GM18511 (cell line): ENCODE results near the gene TCF19.
A peak's percentile ranks its signal among the peaks of the same experiment; 100 is the strongest.
"Not testable (repeated sequence)": the region's sequence is repeated elsewhere in the genome, so short reads cannot be mapped to it uniquely, and the experiment has no call there.

ENCODE experiments used
- ATAC-seq: cut with Tn5 transposase; IDR thresholded peaks from one replicate; pipeline ENCODE4 v1.9.1; 2021; ENCODE audit warnings: mild to moderate bottlenecking, moderate library complexity; ENCODE audit not compliant: unreplicated experiment

Gene TCF19

GRCh38 chr6:31178143-31179041 lies 20.0 kb downstream of the TCF19 start:
- no peak for ATAC-seq

GRCh38 chr6:31179042-31179386 lies 20.6 kb downstream of the TCF19 start:
- ATAC-seq, result no peak

GRCh38 chr6:31179896-31180295 lies 21.5 kb downstream of the TCF19 start:
- ATAC-seq, result no peak

GRCh38 chr6:31180500-31180899 lies 22.1 kb downstream of the TCF19 start:
- ATAC-seq, result peak; percentile 68

GRCh38 chr6:31183287-31183686 lies 24.9 kb downstream of the TCF19 start:
- ATAC-seq, result not testable (repeated sequence)

GRCh38 chr6:31183859-31184258 lies 25.5 kb downstream of the TCF19 start:
- ATAC-seq, result not testable (repeated sequence)

GRCh38 chr6:31185695-31186051 lies 27.3 kb downstream of the TCF19 start:
- not testable (repeated sequence) for ATAC-seq

- ATAC-seq, result no peak
These were observed 27.8 kb downstream of the TCF19 start for GRCh38 chr6:31186052-31186734.

- ATAC-seq, result no peak
These were observed 29.4 kb downstream of the TCF19 start for GRCh38 chr6:31187780-31188194.

GRCh38 chr6:31189223-31189622 lies 30.8 kb downstream of the TCF19 start:
- not testable (repeated sequence) for ATAC-seq

GRCh38 chr6:31190488-31190887 lies 32.1 kb downstream of the TCF19 start:
- ATAC-seq, result no peak

- not testable (repeated sequence) for ATAC-seq
These were observed 34.2 kb downstream of the TCF19 start for GRCh38 chr6:31192431-31193105.

GRCh38 chr6:31193206-31193605 lies 34.8 kb downstream of the TCF19 start:
- ATAC-seq, result no peak

GRCh38 chr6:31194061-31194834 lies 35.9 kb downstream of the TCF19 start:
- ATAC-seq, result no peak

GRCh38 chr6:31195308-31195979 lies 37.1 kb downstream of the TCF19 start:
- not testable (repeated sequence) for ATAC-seq

- not testable (repeated sequence) for ATAC-seq
These were observed 38.0 kb downstream of the TCF19 start for GRCh38 chr6:31196251-31197022.

GRCh38 chr6:31197559-31198305 lies 39.3 kb downstream of the TCF19 start:
- peak; percentile 74 for ATAC-seq

GRCh38 chr6:31199105-31199452 lies 40.7 kb downstream of the TCF19 start:
- ATAC-seq, result not testable (repeated sequence)
